Neuronal stem cell (in vitro differentiated cells): Measurements from ENCODE around the gene THADA.

Source experiments
- DNase-seq: peaks from one replicate; pipeline ENCODE4 v3.0.0-alpha.2; 2013; ENCODE audit warnings: low spot score
- H2AFZ ChIP-seq: one replicate; pipeline ENCODE4 v1.6.1; 2013; ENCODE audit warnings: mild to moderate bottlenecking, low read length, inconsistent platforms
- H2AK5ac ChIP-seq: 2 replicates; pipeline ENCODE4 v1.6.1; 2013; ENCODE audit warnings: low read depth, mild to moderate bottlenecking, inconsistent platforms, low read length, moderate library complexity, mixed read lengths
- H2BK120ac ChIP-seq: 2 replicates; pipeline ENCODE4 v1.6.1; 2013; ENCODE audit warnings: low read depth, mild to moderate bottlenecking, inconsistent platforms, low read length, moderate library complexity, mixed read lengths
- H2BK12ac ChIP-seq: one replicate; pipeline ENCODE4 v1.6.1; 2013; ENCODE audit warnings: low read length, inconsistent platforms
- H2BK15ac ChIP-seq: 2 replicates; pipeline ENCODE4 v1.6.1; 2013; ENCODE audit warnings: mild to moderate bottlenecking, low read length, inconsistent platforms, mixed read lengths
- H2BK5ac ChIP-seq: one replicate; pipeline ENCODE4 v1.6.1; 2013; ENCODE audit warnings: inconsistent platforms, mild to moderate bottlenecking, low read length, moderate library complexity
- H3K14ac ChIP-seq: one replicate; pipeline ENCODE4 v1.6.1; 2013; ENCODE audit warnings: low read length, inconsistent platforms
- H3K18ac ChIP-seq: 2 replicates; pipeline ENCODE4 v1.6.1; 2013; ENCODE audit warnings: low read length, inconsistent platforms
- H3K23ac ChIP-seq: 2 replicates; pipeline ENCODE4 v1.6.1; 2013; ENCODE audit warnings: low read depth, mild to moderate bottlenecking, mixed read lengths, low read length, inconsistent platforms; ENCODE audit not compliant: poor library complexity
- H3K27ac ChIP-seq: replicated peaks from 3 replicates; pipeline ENCODE4 v1.5.1; 2013; ENCODE audit warnings: low read length, inconsistent platforms
- H3K27me3 ChIP-seq, 3 experiments: 2 replicates each; pipeline ENCODE4 v1.6.1; 2013; ENCODE audit warnings: low read length in 3 of 3, mild to moderate bottlenecking in 2 of 3, inconsistent platforms in 1 of 3, low read depth in 1 of 3, mixed read lengths in 1 of 3, moderate library complexity in 1 of 3; ENCODE audit not compliant: control insufficient read depth in 3 of 3, insufficient read depth in 3 of 3
- H3K36me3 ChIP-seq, 2 donors: replicated peaks in 1 of 2; 2 replicates each; pipeline ENCODE4 v1.6.1; 2013; ENCODE audit warnings: low read length in 2 of 2; ENCODE audit not compliant: control insufficient read depth in 2 of 2, insufficient read depth in 2 of 2
- H3K4ac ChIP-seq: 2 replicates; pipeline ENCODE4 v1.6.1; 2013; ENCODE audit warnings: inconsistent platforms, mild to moderate bottlenecking, low read length, moderate library complexity
- H3K4me1 ChIP-seq, 2 donors: 1 replicate in 1 of 2; 2 replicates in 1 of 2; pipeline ENCODE4 v1.6.1; 2013; ENCODE audit warnings: low read length in 2 of 2, low read depth in 1 of 2; ENCODE audit not compliant: control insufficient read depth in 2 of 2, insufficient read depth in 1 of 2
- H3K4me2 ChIP-seq: one replicate; pipeline ENCODE4 v1.6.1; 2013; ENCODE audit warnings: mild to moderate bottlenecking, low read length, inconsistent platforms; ENCODE audit not compliant: insufficient read depth, poor library complexity, severe bottlenecking
- H3K4me3 ChIP-seq, 2 donors: 2 replicates each; pipeline ENCODE4 v1.5.1; 2013; ENCODE audit warnings: low read length in 2 of 2, mild to moderate bottlenecking in 2 of 2, inconsistent platforms in 1 of 2, moderate library complexity in 1 of 2
- H3K79me1 ChIP-seq: one replicate; pipeline ENCODE4 v1.6.1; 2013; ENCODE audit warnings: low read depth, mild to moderate bottlenecking, inconsistent platforms, low read length, moderate library complexity
- H3K9ac ChIP-seq: one replicate; pipeline ENCODE4 v1.6.1; 2013; ENCODE audit warnings: mild to moderate bottlenecking, low read depth, low read length, inconsistent platforms; ENCODE audit not compliant: poor library complexity
- H3K9me3 ChIP-seq, 2 donors: replicated peaks in 1 of 2; 2 replicates each; pipeline versions ENCODE3 to v1.6.1; 2013; ENCODE audit warnings: low read length in 2 of 2, mild to moderate bottlenecking in 2 of 2, inconsistent platforms in 1 of 2, low read depth in 1 of 2, mixed read lengths in 1 of 2, moderate library complexity in 1 of 2; ENCODE audit not compliant: control insufficient read depth in 2 of 2, insufficient read depth in 1 of 2
- H4K8ac ChIP-seq: one replicate; pipeline ENCODE4 v1.6.1; 2013; ENCODE audit warnings: low read depth, mild to moderate bottlenecking, inconsistent platforms, low read length, moderate library complexity
- H4K91ac ChIP-seq: one replicate; pipeline ENCODE4 v1.6.1; 2013; ENCODE audit warnings: low read length, low read depth, mild to moderate bottlenecking, inconsistent platforms; ENCODE audit not compliant: poor library complexity
- WGBS, 2 donors: extraction: QIAGEN DNeasy Blood & Tissue Kit; methylation state at CpG; one replicate each; pipeline ENCODE4 v1.1.7; 2013; ENCODE audit warnings: missing lambda C conversion rate in 2 of 2, mixed read lengths in 1 of 2; ENCODE audit not compliant: insufficient read length in 2 of 2, insufficient replicate concordance in 1 of 2; ENCODE audit errors: extremely low coverage in 2 of 2; 5-methylcytosine and 5-hydroxymethylcytosine counted together

The THADA gene

DNA sequence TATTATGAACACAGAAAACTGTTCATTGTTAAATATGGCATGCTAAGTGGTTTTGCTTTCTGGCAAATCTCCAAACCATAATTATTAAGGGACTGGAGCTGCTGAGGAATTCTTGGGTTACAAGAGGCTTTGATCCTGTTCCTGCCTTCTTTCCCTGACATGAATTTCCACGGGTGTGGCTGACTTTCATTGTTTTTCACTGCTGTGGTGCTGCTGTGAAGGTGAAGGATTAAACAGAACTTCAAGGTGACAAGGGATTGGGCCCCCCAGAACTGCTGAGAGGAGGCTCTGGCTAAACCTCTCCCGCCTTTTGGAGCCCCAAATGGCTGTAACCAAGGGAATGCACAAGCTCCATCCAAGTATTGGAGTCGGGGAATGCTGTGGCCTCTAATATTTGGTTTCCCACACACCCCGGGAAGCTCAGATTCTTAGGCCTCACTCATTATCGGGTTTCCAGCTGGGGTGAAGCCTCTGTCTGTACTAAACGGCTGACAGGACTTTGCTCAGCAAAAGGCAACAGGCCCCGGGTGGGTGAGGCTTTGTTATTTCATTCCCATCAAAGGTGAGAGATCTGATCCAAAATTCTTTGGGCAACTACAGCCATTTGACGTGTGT is 340.4 kb downstream of the THADA start:
- Histone ChIP-seq H4K91ac (no peak overlapping the region), H3K27ac (no peak overlapping the region), H3K4me1 (peaks cover 6 to 7% of the 10 kb centered on the region in 2 donors), H3K14ac (no peak overlapping the region), H3K9me3 (no peaks in the 10 kb centered on the region), H2BK15ac (no peak overlapping the region), H3K9ac (no peak overlapping the region), H2BK12ac (no peak overlapping the region), H2AFZ (no peak overlapping the region), H2AK5ac (no peak overlapping the region), H3K4me2 (no peak overlapping the region), H3K4me3 (no peak overlapping the region), H2BK5ac (no peak overlapping the region), H4K8ac (no peak overlapping the region), H3K27me3 (no peaks in the 10 kb centered on the region), H2BK120ac (no peak overlapping the region), H3K36me3 (no peaks in the 10 kb centered on the region), H3K4ac (no peak overlapping the region), H3K79me1 (no peaks in the 10 kb centered on the region), H3K23ac (no peak overlapping the region), H3K18ac (no peak overlapping the region)
- WGBS, 2 donors = no CpG with 5 or more reads among the region's 8 CpGs
- DNase-seq = no peak

DNA sequence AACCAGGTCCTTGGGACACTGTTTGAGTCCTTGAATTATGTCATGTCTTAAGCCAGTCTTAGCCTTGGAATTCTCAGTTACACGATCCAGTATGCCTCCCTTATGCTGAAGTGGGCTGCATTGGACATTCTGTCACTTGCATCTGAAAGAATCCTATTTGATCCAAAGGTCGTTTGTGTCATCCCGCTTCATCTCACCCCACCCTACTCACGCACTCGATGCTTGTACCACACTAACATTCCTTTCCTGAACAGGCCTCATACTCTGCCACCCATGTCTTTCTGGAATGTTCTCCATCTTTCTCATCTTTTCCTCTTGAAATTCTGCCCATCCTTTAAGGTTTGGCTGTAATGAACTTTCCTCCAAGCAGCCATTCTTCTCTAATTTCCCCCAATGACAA is 341.5 kb downstream of the THADA start:
- no peak overlapping the region for H2BK12ac ChIP-seq
- H3K36me3 ChIP-seq = no peaks in the 10 kb centered on the region
- no peak overlapping the region for H4K91ac ChIP-seq
- no peak overlapping the region for H2BK15ac ChIP-seq
- H3K4me2 ChIP-seq = no peak overlapping the region
- no peak overlapping the region for H3K23ac ChIP-seq
- no peak overlapping the region for H2BK120ac ChIP-seq
- H2BK5ac ChIP-seq = no peak overlapping the region
- no peak overlapping the region for H3K18ac ChIP-seq
- no peak for DNase-seq
- no peak overlapping the region for H3K4me3 ChIP-seq
- no peaks in the 10 kb centered on the region for H3K27me3 ChIP-seq
- H2AK5ac ChIP-seq = no peak overlapping the region
- H4K8ac ChIP-seq = no peak overlapping the region
- no CpG with 5 or more reads among the region's 5 CpGs for WGBS, 2 donors
- H3K79me1 ChIP-seq = no peaks in the 10 kb centered on the region
- H3K27ac ChIP-seq = no peak overlapping the region
- no peak overlapping the region for H3K14ac ChIP-seq
- no peaks in the 10 kb centered on the region for H3K9me3 ChIP-seq
- peaks cover 6 to 7% of the 10 kb centered on the region in 2 donors for H3K4me1 ChIP-seq
- no peak overlapping the region for H3K9ac ChIP-seq
- H3K4ac ChIP-seq = no peak overlapping the region
- H2AFZ ChIP-seq = no peak overlapping the region

DNA sequence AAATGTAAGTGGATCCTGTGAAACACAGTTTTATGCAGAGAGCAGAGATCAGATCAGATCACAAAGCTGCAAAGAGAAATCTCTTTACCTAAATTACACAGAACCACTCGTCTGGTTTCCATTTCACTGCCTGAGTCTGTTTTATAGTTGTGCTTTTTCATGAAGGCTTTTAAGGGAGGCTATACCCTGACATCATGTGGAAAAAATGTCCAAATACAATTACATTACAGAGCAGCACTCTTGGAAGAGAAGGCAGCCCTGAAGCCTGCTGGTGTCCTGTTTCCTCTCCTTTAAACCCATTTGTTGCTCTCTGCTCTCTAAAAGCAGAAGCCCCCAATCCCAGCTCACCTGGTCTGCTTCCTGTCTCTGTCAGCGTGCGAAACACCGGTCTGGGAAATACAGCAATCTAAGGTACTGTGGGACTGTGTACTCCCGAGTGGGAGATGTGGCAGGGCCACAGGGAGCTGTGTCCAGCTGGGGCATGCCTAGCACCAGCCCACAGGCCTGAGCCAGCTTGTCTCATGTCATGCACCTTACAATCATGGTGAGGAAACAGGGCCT is 344.6 kb downstream of the THADA start:
- Histone ChIP-seq H2BK12ac (no peak overlapping the region), H3K79me1 (no peaks in the 10 kb centered on the region), H3K4me1 (peaks cover 6 to 9% of the 10 kb centered on the region in 2 donors), H3K9me3 (no peaks in the 10 kb centered on the region), H3K23ac (no peak overlapping the region), H2BK120ac (no peak overlapping the region), H3K9ac (no peak overlapping the region), H3K36me3 (no peaks in the 10 kb centered on the region), H2AFZ (peak overlapping the region; percentile 2), H3K4me3 (no peak overlapping the region), H3K18ac (peak overlapping the region; percentile 79), H3K27me3 (no peaks in the 10 kb centered on the region), H3K14ac (no peak overlapping the region), H2AK5ac (no peak overlapping the region), H2BK5ac (no peak overlapping the region), H4K8ac (no peak overlapping the region), H2BK15ac (no peak overlapping the region), H3K4ac (no peak overlapping the region), H3K27ac (no peak overlapping the region), H4K91ac (no peak overlapping the region), H3K4me2 (no peak overlapping the region)
- DNase-seq = no peak
- WGBS, 2 donors = no CpG with 5 or more reads among the region's 5 CpGs

DNA sequence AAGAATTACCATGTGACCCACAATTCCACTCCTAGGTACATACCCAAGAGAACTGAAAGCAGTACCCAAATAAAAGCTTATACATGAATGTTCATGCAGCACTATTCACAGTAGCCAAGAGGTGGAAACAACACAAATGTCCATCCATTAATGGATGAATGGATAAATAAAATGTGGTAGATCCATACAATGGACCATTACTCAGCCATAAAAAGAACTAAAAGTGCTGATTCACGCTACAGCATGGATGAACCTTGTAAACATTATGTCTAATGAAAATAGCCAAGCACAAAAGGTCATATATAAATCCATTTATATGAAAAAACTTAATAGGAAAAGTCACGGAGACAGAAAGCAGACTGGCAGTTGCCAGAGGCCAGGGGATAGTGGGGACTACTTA is 345.8 kb downstream of the THADA start:
- H3K4me2 ChIP-seq = no peak overlapping the region
- H3K27me3 ChIP-seq = no peaks in the 10 kb centered on the region
- no peak overlapping the region for H2BK5ac ChIP-seq
- H2BK120ac ChIP-seq = no peak overlapping the region
- no peaks in the 10 kb centered on the region for H3K36me3 ChIP-seq
- no peak overlapping the region for H3K14ac ChIP-seq
- H3K79me1 ChIP-seq = no peaks in the 10 kb centered on the region
- no peak overlapping the region for H3K9ac ChIP-seq
- H4K8ac ChIP-seq = no peak overlapping the region
- WGBS, 2 donors = no CpG with 5 or more reads among the region's 2 CpGs
- no peaks in the 10 kb centered on the region for H3K9me3 ChIP-seq
- no peak overlapping the region for H3K23ac ChIP-seq
- H4K91ac ChIP-seq = no peak overlapping the region
- no peak for DNase-seq
- peaks cover 6 to 9% of the 10 kb centered on the region in 2 donors for H3K4me1 ChIP-seq
- no peak overlapping the region for H2AK5ac ChIP-seq
- no peak overlapping the region for H2BK12ac ChIP-seq
- H3K27ac ChIP-seq = no peak overlapping the region
- no peak overlapping the region for H3K18ac ChIP-seq
- no peak overlapping the region for H3K4me3 ChIP-seq
- H3K4ac ChIP-seq = no peak overlapping the region
- no peak overlapping the region for H2BK15ac ChIP-seq
- H2AFZ ChIP-seq = no peak overlapping the region
